ENCODE results near the gene ACOT2. TPM values are rescaled to one million over a fixed set of nuclear protein-coding genes. Genes with fewer than 3 reads are reported as not detected.
A peak's percentile ranks its signal among the peaks of the same experiment; 100 is the strongest.
"Not testable (repeated sequence)": the region's sequence is repeated elsewhere in the genome, so short reads cannot be mapped to it uniquely, and the experiment has no call there.

Gene ACOT2
- total RNA-seq, 2 experiments from 2014 or later: 13.3 to 13.4 TPM

DNA sequence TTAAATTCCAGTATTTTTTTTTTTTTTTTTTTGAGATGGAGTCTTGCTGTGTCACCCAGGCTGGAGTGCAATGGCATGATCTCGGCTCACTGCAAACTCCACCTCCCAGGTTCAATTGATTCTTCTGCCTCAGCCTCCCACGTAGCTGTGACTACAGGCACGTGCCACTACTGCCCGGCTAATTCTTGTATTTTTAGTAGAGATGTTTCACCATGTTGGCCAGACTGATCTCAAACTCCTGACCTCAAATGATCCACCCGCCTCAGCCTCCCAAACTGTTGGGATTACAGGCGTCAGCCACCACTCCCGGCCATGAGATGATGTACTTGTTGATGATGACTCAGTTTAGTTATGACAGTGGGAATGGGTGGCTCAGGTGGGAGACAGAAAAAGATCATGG is 5.2 kb downstream of the ACOT2 start:
- H3K27me3 Mint-ChIP-seq, H3K27ac Mint-ChIP-seq, H3K9me3 Mint-ChIP-seq, DNase-seq, CTCF ChIA-PET, POLR2A ChIA-PET, H3K4me3 Mint-ChIP-seq: not testable (repeated sequence)
- Mint-ChIP-seq H3K4me1 (peaks cover 11% of the 10 kb centered on the region), H3K36me3 (ENCODE audit: low read depth) (peaks cover 19% of the 10 kb centered on the region)

DNA sequence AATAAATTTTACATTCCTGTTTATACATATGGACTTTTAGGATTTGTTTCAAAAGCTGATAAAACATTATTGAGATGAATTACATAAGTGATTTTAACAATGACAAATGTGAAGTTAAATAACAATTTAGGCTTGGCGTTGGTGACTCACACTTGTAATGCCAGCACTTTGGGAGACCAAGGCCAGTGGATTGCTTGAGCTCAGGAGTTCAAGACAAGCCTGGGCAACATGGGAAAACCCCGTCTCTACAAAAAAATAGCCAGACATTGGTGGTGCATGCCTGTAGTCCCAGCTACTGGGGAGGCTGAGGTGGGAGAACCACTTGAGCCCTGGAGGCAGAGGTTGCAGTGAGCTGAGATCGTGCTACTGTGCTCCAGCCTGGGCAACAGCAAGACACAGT is 7.4 kb downstream of the ACOT2 start:
- Mint-ChIP-seq H3K27me3 (no peaks in the 10 kb centered on the region), H3K4me1 (no peaks in the 10 kb centered on the region), H3K27ac (no peak overlapping the region), H3K9me3 (no peaks in the 10 kb centered on the region), H3K36me3 (ENCODE audit: low read depth) (peaks cover 21% of the 10 kb centered on the region), H3K4me3 (no peak overlapping the region)
- no peak for DNase-seq
- POLR2A ChIA-PET: no interaction called here
- CTCF ChIA-PET: no interaction called here

DNA sequence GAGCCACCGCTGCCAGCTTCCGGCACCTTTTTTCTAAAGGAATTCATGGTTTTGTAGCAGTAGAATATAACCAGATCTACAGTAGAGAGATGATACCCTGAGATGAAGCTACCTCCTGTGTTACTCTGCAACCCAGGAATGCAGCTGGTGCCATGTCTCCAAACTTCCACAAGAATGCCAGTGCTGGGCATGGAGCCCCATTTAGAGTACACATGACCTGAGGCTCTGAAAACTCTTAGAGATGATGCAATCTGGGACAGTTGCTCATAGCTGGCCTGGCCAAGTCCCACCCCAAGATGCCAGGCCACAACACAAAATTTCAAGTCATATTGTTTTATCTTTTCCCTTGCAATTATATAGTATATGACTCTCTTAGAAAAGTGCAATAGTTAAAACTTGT is 8.2 kb downstream of the ACOT2 start:
- not testable (repeated sequence) for H3K9me3 Mint-ChIP-seq, H3K27me3 Mint-ChIP-seq, H3K4me1 Mint-ChIP-seq, DNase-seq, H3K4me3 Mint-ChIP-seq, H3K27ac Mint-ChIP-seq
- POLR2A ChIA-PET: interaction anchor here (1.1 kb wide), 1 partner anchor 8 kb away, joined by 5 read pairs; the partner anchor contains the start of gene ACOT2
- CTCF ChIA-PET: interaction anchor here (1.4 kb wide), 1 partner anchor 9 kb away, joined by 5 read pairs; the partner anchor contains the start of gene ACOT2
- H3K36me3 Mint-ChIP-seq (ENCODE audit: low read depth): peaks cover 21% of the 10 kb centered on the region

DNA sequence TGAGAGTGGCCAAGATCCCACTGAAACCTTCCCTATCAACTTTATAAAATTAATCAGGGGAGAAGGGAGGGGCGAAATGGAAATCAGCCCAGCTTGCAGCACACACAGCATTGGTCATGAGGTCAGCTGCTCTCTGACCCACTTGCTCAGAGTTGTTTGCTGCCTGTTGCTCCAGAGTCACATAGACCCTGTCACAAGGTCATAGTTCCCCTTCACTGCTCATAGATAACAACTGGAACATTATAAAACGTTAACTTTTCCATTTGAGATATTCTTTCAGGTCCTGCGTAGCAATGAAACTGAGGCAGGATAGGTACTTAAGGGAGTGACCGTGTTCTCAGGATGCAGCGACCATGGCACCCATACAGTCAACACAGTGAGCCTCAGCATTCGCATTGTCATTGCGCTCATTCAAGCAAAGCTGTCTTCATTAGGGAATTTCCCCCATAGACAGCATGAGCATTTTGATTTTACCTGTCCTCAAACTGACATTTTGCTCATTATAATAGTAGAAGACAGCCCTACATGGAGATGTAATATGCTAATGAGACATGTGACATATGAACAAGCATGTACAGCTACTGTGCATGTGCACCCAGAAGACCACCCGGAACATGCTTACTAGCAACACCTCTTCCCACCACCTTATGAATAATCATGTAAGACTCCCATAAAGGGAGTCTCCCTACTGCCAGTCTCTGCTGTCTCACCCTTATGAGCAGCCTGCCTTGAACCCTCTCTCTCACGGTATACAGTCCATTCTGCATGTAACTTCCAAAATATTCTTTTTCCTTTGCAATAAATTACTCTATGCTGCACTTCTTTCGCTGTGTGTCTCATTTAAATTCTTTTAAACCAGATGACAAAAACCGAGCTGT is 13.3 kb downstream of the ACOT2 start:
- CTCF ChIA-PET; POLR2A ChIA-PET; H3K4me1 Mint-ChIP-seq; H3K27ac Mint-ChIP-seq; DNase-seq; H3K4me3 Mint-ChIP-seq; H3K9me3 Mint-ChIP-seq; H3K27me3 Mint-ChIP-seq; H3K36me3 Mint-ChIP-seq (ENCODE audit: low read depth): not testable (repeated sequence)

DNA sequence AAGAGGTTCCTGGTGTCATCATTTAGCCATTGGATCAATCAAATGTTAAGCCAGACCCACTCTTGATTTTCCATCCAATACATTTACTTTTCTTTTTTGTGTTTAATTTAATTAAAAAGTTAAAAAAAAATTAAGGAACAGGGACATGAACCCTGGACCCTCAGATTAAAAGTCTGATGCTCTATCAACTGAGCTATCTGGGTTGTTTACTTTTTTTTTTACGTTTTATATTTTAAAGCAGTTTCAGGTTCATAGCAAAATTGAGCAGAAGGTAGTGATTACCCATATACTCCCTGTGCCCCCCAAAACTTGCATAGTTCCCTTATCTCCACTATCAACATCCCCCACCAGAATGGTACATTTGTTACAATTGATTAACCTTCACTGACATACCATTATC is 19.7 kb downstream of the ACOT2 start:
- peaks cover 7% of the 10 kb centered on the region for H3K4me1 Mint-ChIP-seq
- CTCF ChIA-PET: interaction anchor here (3.2 kb wide), 1 partner anchor 19 kb away, joined by 22 read pairs; the partner anchor contains the start of gene ACOT2

DNA sequence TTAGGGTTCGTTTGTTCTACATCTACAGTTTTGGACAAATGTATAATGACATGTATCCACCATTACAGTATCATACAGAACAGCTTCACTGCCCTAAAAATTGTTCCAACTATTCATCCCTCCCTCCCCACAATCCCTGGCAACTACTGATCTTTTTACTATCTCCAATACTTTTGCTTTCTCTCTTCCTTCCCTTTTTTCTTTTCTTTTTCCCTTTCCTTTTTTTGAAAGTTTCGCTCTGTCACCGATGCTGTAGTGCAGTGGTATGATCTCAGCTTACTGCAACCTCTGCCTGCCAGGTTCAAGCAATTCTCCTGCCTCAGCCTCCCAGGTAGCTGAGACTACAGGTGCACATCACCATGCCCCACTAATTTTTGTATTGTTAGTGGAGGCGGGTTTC is 20.1 kb downstream of the ACOT2 start:
- no peak overlapping the region for H3K27ac Mint-ChIP-seq
- POLR2A ChIA-PET: interaction anchor here (0.8 kb wide), 1 partner anchor 21 kb away, joined by 4 read pairs; the partner anchor contains the start of gene ACOT2
- peaks cover 8% of the 10 kb centered on the region for H3K4me1 Mint-ChIP-seq

More for the DNA sequence above, 19.7 kb downstream of the ACOT2 start:
- no peak overlapping the region for H3K27ac Mint-ChIP-seq
- no peak overlapping the region for H3K4me3 Mint-ChIP-seq
- H3K9me3 Mint-ChIP-seq: no peaks in the 10 kb centered on the region
- POLR2A ChIA-PET: no interaction called here
- DNase-seq: no peak
- H3K36me3 Mint-ChIP-seq (ENCODE audit: low read depth): no peaks in the 10 kb centered on the region
- H3K27me3 Mint-ChIP-seq: peaks cover 2% of the 10 kb centered on the region

DNA sequence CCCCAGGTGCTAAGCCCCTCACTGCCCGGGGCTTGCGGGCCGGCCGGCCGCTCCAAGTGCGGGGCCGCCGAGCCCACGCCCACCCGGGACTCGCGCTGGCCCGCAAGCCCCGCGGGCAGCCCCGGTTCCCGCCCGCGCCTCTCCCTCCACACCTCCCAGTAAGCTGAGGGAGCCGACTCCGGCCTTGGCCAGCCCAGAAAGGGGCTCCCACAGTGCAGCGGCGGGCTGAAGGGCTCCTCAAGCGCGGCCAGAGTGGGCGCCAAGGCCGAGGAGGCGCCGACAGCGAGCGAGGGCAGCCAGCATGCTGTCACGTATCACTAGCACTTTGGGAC is 21.6 kb downstream of the ACOT2 start:
- H3K27ac Mint-ChIP-seq; H3K9me3 Mint-ChIP-seq; DNase-seq; H3K4me1 Mint-ChIP-seq; H3K27me3 Mint-ChIP-seq; H3K36me3 Mint-ChIP-seq (ENCODE audit: low read depth); H3K4me3 Mint-ChIP-seq: not testable (repeated sequence)
- ChIA-PET POLR2A (interaction anchor here (1.2 kb wide), 1 partner anchor 23 kb away, joined by 3 read pairs; no protein-coding TSS in a partner anchor), CTCF (interaction anchor here (3.2 kb wide), 1 partner anchor 21 kb away, joined by 22 read pairs; the partner anchor contains the start of gene ACOT2)

More for the DNA sequence above, 20.1 kb downstream of the ACOT2 start:
- CTCF ChIA-PET: interaction anchor here (0.6 to 3.2 kb wide), 3 partner anchors 19 to 81 kb away, joined by 4 to 22 read pairs (median 5); partner anchors contain the start of gene ACOT2
- no peak overlapping the region for H3K4me3 Mint-ChIP-seq
- no peak for DNase-seq
- no peaks in the 10 kb centered on the region for H3K36me3 Mint-ChIP-seq (ENCODE audit: low read depth)
- no peaks in the 10 kb centered on the region for H3K9me3 Mint-ChIP-seq
- H3K27me3 Mint-ChIP-seq: peaks cover 2% of the 10 kb centered on the region

DNA sequence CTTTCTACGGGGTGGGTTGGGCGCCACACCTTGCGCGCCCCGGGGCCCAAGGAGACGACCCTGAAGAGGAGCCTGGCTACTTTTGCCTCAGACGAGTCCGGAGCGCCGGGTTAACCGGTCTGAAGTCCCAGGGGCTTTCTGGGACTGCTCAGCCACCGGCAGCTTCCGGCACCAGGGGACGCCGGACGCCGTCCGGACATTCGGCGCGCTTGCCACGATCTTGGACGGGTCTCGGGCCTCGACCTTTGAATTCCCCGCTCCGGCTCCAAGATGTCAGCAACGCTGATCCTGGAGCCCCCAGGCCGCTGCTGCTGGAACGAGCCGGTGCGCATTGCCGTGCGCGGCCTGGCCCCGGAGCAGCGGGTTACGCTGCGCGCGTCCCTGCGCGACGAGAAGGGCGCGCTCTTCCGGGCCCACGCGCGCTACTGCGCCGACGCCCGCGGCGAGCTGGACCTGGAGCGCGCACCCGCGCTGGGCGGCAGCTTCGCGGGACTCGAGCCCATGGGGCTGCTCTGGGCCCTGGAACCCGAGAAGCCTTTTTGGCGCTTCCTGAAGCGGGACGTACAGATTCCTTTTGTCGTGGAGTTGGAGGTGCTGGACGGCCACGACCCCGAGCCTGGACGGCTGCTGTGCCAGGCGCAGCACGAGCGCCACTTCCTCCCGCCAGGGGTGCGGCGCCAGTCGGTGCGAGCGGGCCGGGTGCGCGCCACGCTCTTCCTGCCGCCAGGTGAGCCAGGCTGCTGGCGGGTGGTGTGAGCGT is 22.9 kb downstream of the ACOT2 start, which contains the start of gene ACOT4:
Gene ACOT4, plus strand, starts transcription at position 184 of the 760 bp plus-strand sequence. Its CDS starts 87 bp downstream, at position 271.
- Mint-ChIP-seq H3K4me3 (peak within 1 kb of the TSS; percentile 62), H3K27ac (peak within 1 kb of the TSS; percentile 53), H3K4me1 (peaks cover 8% of the 10 kb centered on the region), H3K27me3 (peaks cover 2% of the 10 kb centered on the region), H3K9me3 (no peaks in the 10 kb centered on the region), H3K36me3 (ENCODE audit: low read depth) (no peaks in the 10 kb centered on the region)
- peak; percentile 54 for DNase-seq
- ChIA-PET CTCF (interaction anchor here (0.6 to 1.3 kb wide), 4 partner anchors 21 to 83 kb away, joined by 3 to 8 read pairs (median 4); partner anchors contain the start of genes ACOT2 and ACOT6), POLR2A (interaction anchor here (1.0 to 1.7 kb wide), 3 partner anchors 22 to 121 kb away, joined by 4 to 13 read pairs (median 6); partner anchors contain the start of genes ACOT2 and RIOX1)

DNA sequence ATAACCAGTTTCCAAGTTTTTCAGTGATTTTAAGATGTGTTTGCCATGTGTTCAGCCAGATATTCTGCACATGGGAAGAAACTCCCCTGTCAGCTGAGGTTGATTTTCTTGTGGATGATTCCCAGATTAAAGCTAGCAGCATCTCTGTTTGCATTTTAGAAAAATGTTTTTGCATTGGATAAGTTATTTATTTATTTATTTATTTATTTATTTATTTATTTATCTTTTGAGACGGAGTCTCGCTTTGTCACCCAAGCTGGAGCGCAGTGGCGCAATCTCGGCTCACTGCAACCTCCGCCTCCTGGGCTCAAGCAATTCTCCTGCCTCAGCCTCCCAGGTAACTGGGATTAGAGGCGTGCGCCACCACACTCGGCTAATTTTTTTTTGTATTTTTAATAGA is 25.5 kb downstream of the ACOT2 start:
- H3K4me3 Mint-ChIP-seq: no peak overlapping the region
- no peak overlapping the region for H3K27ac Mint-ChIP-seq
- H3K9me3 Mint-ChIP-seq: no peaks in the 10 kb centered on the region
- DNase-seq: no peak
- POLR2A ChIA-PET: interaction anchor here (2.1 kb wide), 1 partner anchor 18 kb away, joined by 5 read pairs; the partner anchor contains the start of gene ACOT6
- peaks cover 8% of the 10 kb centered on the region for H3K4me1 Mint-ChIP-seq
- peaks cover 2% of the 10 kb centered on the region for H3K27me3 Mint-ChIP-seq
- CTCF ChIA-PET: interaction anchor here (1.1 kb wide), 1 partner anchor 18 kb away, joined by 4 read pairs; the partner anchor contains the start of gene ACOT6
- H3K36me3 Mint-ChIP-seq (ENCODE audit: low read depth): no peaks in the 10 kb centered on the region

DNA sequence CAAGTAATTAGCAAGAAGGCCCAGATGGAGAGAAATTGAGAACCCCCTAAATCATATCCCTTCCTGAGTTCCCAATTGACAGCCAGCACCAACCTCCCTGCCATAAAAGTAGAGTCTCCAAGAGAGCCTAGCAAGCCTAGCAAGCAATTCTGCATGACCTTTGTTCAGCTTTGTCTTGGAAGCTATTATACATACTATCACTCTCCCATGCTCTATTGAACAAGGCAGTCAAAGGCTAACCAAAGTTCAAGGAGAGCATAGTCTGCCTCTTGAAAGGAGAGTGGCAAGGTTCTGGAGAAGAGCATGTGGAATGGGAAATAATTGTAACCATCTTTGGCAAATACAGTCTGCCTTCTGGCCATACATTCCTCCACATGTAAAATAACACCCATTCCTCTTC is 30.5 kb downstream of the ACOT2 start:
- H3K9me3 Mint-ChIP-seq: no peaks in the 10 kb centered on the region
- peaks cover 4% of the 10 kb centered on the region for H3K4me1 Mint-ChIP-seq
- no peak for DNase-seq
- ChIA-PET CTCF (interaction anchor here (0.5 kb wide), 1 partner anchor 30 kb away, joined by 3 read pairs; no protein-coding TSS in a partner anchor), POLR2A (no interaction called here)
- no peak overlapping the region for H3K4me3 Mint-ChIP-seq
- H3K27me3 Mint-ChIP-seq: no peaks in the 10 kb centered on the region
- no peak overlapping the region for H3K27ac Mint-ChIP-seq
- no peaks in the 10 kb centered on the region for H3K36me3 Mint-ChIP-seq (ENCODE audit: low read depth)

DNA sequence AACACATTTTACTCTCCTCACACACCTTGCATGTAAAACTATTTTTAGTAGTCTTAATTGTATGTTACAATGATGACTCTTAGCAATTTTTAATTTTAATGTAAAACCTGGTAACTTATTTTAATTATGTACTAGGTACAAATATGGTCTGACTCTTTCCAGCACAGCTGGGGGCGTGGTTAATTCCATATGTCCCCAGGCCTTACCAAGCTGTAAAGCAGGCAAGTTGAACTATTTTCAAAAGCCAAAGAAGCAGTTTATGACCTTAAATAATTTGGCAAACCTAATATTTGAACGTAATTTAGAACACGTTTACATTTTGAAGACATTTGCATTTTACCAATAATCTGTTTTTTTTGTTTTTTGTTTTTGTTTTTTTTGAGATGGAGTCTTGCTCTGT is 34.0 kb downstream of the ACOT2 start:
- Mint-ChIP-seq H3K4me1 (peaks cover 11% of the 10 kb centered on the region), H3K36me3 (ENCODE audit: low read depth) (no peaks in the 10 kb centered on the region), H3K27me3 (no peaks in the 10 kb centered on the region), H3K9me3 (no peaks in the 10 kb centered on the region), H3K4me3 (no peak overlapping the region), H3K27ac (no peak overlapping the region)
- POLR2A ChIA-PET: no interaction called here
- CTCF ChIA-PET: no interaction called here
- DNase-seq: no peak

DNA sequence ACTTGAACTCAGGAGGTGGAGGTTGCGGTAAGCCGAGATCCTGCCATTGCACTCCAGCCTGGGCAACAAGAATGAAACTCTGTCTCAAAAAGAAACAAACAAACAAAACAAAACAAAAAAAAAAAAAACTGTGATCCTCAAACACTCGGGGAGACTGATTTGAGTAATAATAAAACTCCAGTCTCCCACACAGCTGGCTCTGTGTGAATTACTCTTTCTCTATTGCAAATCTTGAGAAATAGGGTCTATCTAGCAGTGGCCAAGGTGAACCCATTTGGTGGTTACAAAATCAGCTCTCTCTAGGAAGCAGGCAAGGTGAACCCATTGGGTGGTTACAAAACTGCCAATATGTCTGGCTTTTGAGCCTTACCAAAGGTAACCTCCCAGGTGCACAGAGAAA is 37.3 kb downstream of the ACOT2 start:
- Mint-ChIP-seq H3K9me3 (no peaks in the 10 kb centered on the region), H3K36me3 (ENCODE audit: low read depth) (no peaks in the 10 kb centered on the region), H3K27me3 (peaks cover 9% of the 10 kb centered on the region), H3K27ac (no peak overlapping the region), H3K4me3 (no peak overlapping the region), H3K4me1 (peaks cover 11% of the 10 kb centered on the region)
- no peak for DNase-seq
- CTCF ChIA-PET: interaction anchor here (0.6 to 1.7 kb wide), 3 partner anchors 35 to 462 kb away, joined by 3 to 5 read pairs (median 5); no protein-coding TSS in a partner anchor
- POLR2A ChIA-PET: interaction anchor here (1.0 kb wide), 1 partner anchor 17 kb away, joined by 3 read pairs; no protein-coding TSS in a partner anchor
